Tibial nerve (tissue), 4 donors: ENCODE data around the gene ZDHHC11.

Experiments used
- EP300 ChIP-seq, 2 donors: sonication (generic); formaldehyde crosslinking; IDR thresholded peaks; one replicate each; pipeline ENCODE4 v1.6.1; 2017; ENCODE audit warnings: antibody characterized with exemption in 2 of 2, mild to moderate bottlenecking in 1 of 2
- POLR2A ChIP-seq, 2 donors: fragments of 450-650 bp; IDR thresholded peaks; one replicate each; pipeline ENCODE4 v1.6.1; 2017; ENCODE audit warnings: antibody characterized with exemption in 2 of 2, mild to moderate bottlenecking in 2 of 2, moderate library complexity in 2 of 2
- TF ChIP-seq, protein P1 (sequence below), 5 experiments: fragments of 200-600 bp in 3 of 5; fragments of 450-650 bp in 2 of 5; sonication (generic) in 3 of 5; IDR thresholded peaks; one replicate each; pipeline ENCODE4 v1.5.1; 2016 to 2019; ENCODE audit warnings: antibody characterized with exemption in 5 of 5, mild to moderate bottlenecking in 3 of 5, moderate library complexity in 2 of 5

GRCh38 chr5:856531-857425, 6.0 kb upstream of the ZDHHC11 start:
- TF ChIP-seq, protein P1, sequence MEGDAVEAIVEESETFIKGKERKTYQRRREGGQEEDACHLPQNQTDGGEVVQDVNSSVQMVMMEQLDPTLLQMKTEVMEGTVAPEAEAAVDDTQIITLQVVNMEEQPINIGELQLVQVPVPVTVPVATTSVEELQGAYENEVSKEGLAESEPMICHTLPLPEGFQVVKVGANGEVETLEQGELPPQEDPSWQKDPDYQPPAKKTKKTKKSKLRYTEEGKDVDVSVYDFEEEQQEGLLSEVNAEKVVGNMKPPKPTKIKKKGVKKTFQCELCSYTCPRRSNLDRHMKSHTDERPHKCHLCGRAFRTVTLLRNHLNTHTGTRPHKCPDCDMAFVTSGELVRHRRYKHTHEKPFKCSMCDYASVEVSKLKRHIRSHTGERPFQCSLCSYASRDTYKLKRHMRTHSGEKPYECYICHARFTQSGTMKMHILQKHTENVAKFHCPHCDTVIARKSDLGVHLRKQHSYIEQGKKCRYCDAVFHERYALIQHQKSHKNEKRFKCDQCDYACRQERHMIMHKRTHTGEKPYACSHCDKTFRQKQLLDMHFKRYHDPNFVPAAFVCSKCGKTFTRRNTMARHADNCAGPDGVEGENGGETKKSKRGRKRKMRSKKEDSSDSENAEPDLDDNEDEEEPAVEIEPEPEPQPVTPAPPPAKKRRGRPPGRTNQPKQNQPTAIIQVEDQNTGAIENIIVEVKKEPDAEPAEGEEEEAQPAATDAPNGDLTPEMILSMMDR (IDR thresholded peaks at IDR 0.05), result no peak
- TF ChIP-seq EP300 (IDR thresholded peaks at IDR 0.05) (no peak), POLR2A (IDR thresholded peaks at IDR 0.05) (no peak)
